Neural cell (in vitro differentiated cells): Measurements from ENCODE around the gene CENPP.

Source experiments
- EP300 ChIP-seq: fragments of 450-650 bp; conservative IDR thresholded peaks from 2 replicates; pipeline ENCODE4 v1.6.1; 2014; ENCODE audit warnings: antibody characterized with exemption, mild to moderate bottlenecking, moderate library complexity; ENCODE audit not compliant: poor library complexity, severe bottlenecking
- EZH2 ChIP-seq: fragments of 200-600, 300-800 bp; shearing (Covaris generic), sonication (generic); IDR thresholded peaks from 2 replicates; pipeline ENCODE4 v1.6.1; 2014; ENCODE audit warnings: antibody characterized with exemption, low read length, borderline replicate concordance, mild to moderate bottlenecking; ENCODE audit not compliant: insufficient read depth, poor library complexity, severe bottlenecking
- REST ChIP-seq: IDR thresholded peaks from 2 replicates; pipeline ENCODE4 v1.6.1; 2012; ENCODE audit warnings: borderline replicate concordance

- TF ChIP-seq REST = no peak
- no peak for TF ChIP-seq EP300
- no peak for TF ChIP-seq EZH2
Observed at GRCh38 chr9:92373167-92373566, 47.4 kb downstream of the CENPP start.
